Small intestine (tissue), 7 donors: ENCODE results near the gene SAMD5. TPM values are rescaled to one million over a fixed set of nuclear protein-coding genes. Genes with fewer than 3 reads are reported as not detected.

Experiments used
- DNase-seq, 2 donors: peaks; one replicate each; pipeline versions ENCODE4 v3.0.0 to v3.0.0-alpha.2; 2013
- FAIRE-seq: peaks from 2 replicates; lab custom pipeline; 2012; peaks lifted over from hg19 to GRCh38; lab: Jason Lieb, UNC
- H3K27ac ChIP-seq, 3 donors: one replicate each; pipeline ENCODE4 v1.5.1; 2013; ENCODE audit warnings: low read length in 2 of 3, mild to moderate bottlenecking in 2 of 3, control low read depth in 1 of 3, inconsistent platforms in 1 of 3, low read depth in 1 of 3, moderate library complexity in 1 of 3
- H3K27me3 ChIP-seq, 3 donors: one replicate each; pipeline ENCODE4 v1.6.1; 2013; ENCODE audit warnings: low read length in 3 of 3, inconsistent platforms in 1 of 3; ENCODE audit not compliant: control insufficient read depth in 3 of 3, insufficient read depth in 3 of 3
- H3K36me3 ChIP-seq, 3 donors: one replicate each; pipeline ENCODE4 v1.6.1; 2013; ENCODE audit warnings: low read length in 3 of 3, inconsistent platforms in 1 of 3, low read depth in 1 of 3, mild to moderate bottlenecking in 1 of 3, moderate library complexity in 1 of 3; ENCODE audit not compliant: control insufficient read depth in 3 of 3, insufficient read depth in 2 of 3
- H3K4me1 ChIP-seq, 3 donors: one replicate each; pipeline ENCODE4 v1.6.1; 2013; ENCODE audit warnings: low read length in 2 of 3, inconsistent platforms in 1 of 3, low read depth in 1 of 3, mild to moderate bottlenecking in 1 of 3, moderate library complexity in 1 of 3; ENCODE audit not compliant: control insufficient read depth in 3 of 3, insufficient read depth in 2 of 3
- H3K4me3 ChIP-seq, 3 donors: one replicate each; pipeline ENCODE4 v1.5.1; 2013; ENCODE audit warnings: low read length in 3 of 3, control low read depth in 1 of 3, inconsistent platforms in 1 of 3, low read depth in 1 of 3, mild to moderate bottlenecking in 1 of 3, moderate library complexity in 1 of 3
- H3K9me3 ChIP-seq, 2 donors: one replicate each; pipeline ENCODE4 v1.6.1; 2013; ENCODE audit warnings: low read depth in 1 of 2, low read length in 1 of 2; ENCODE audit not compliant: control insufficient read depth in 2 of 2, insufficient read depth in 1 of 2
- WGBS, 3 donors: extraction: QIAGEN DNeasy Blood & Tissue Kit; methylation state at CpG; one replicate each; pipeline ENCODE4 v1.1.7; 2013; 5-methylcytosine and 5-hydroxymethylcytosine counted together
- polyA plus RNA-seq, 4 donors: library from polyadenylated mRNA; stranded (reverse) in 3 of 4; unstranded in 1 of 4; fragments of 200-250 nt in 3 of 4; fragments of 120-200 nt in 1 of 4; gene quantifications; one replicate each; pipeline versions ENCODE4 v1.2.1 to v1.2.3, GENCODE V29; 2013
- donor health status: healthy with polysubstance abuse.
- donor health status: control.
- donor health status: control.
- donor health status: Bipolar disorder and iron deficiency.
- donor health status: healthy.

SAMD5 gene
- polyA plus RNA-seq, 4 donors: 0.67 to 29.7 (median 4.9) TPM

DNA sequence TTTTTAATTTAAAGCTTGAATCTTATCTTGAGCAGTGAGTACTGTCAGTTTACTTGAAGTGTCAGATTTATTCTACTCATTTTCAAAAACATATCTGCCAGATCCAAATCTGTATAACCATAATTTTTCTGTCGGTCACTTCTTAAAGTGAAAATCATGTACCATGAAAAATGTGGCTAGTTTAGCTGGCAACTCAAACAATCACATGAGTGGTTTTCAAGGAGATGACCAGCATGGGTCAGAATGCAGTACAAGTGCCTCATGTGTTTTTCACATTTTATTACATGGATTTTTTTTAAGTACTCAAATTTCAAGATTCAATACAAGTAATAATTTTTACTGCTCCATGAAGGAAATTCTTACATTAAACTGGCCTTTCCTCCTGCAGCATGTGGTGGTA lies 11.0 kb upstream of the SAMD5 start:
- Histone ChIP-seq H3K4me3 (no peak overlapping the region), H3K27ac (no peak overlapping the region), H3K9me3 (no peaks in the 10 kb centered on the region), H3K4me1 (no peaks in the 10 kb centered on the region), H3K36me3 (no peaks in the 10 kb centered on the region), H3K27me3 (no peaks in the 10 kb centered on the region)
- FAIRE-seq (no peak), DNase-seq (no peak)
- WGBS, 3 donors: 93 to 97% (median 93%) methylated on average over 1 of the region's 1 CpG

DNA sequence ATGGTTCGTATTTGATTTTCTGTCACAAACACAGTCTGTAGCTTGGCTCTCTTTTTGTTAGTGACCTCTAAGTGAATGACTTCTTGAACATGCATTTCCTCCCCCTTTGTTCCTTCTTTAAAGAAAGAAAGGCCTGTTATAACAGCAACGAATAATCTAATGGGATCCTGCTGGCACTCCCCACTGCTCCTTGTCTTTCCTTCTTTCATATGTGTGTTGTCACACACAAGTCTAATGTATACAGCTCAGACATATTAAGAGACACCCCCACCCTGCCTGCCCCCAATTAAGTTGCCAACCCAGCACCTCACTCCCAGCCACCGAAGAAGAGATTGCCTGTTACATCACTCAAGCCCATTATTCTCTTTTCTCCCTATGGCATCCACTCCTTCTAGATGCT lies 4.9 kb upstream of the SAMD5 start:
- H3K27ac ChIP-seq: no peak overlapping the region
- peaks cover 0 to 7% (median 0%) of the 10 kb centered on the region in 3 donors for H3K4me1 ChIP-seq
- H3K36me3 ChIP-seq: no peaks in the 10 kb centered on the region
- no peak overlapping the region for H3K4me3 ChIP-seq
- no peak for FAIRE-seq
- 85 to 89% (median 87%) methylated on average over 3 of the region's 3 CpGs for WGBS, 3 donors
- DNase-seq: no peak
- no peaks in the 10 kb centered on the region for H3K9me3 ChIP-seq
- peaks cover 0 to 4% (median 0%) of the 10 kb centered on the region in 3 donors for H3K27me3 ChIP-seq

DNA sequence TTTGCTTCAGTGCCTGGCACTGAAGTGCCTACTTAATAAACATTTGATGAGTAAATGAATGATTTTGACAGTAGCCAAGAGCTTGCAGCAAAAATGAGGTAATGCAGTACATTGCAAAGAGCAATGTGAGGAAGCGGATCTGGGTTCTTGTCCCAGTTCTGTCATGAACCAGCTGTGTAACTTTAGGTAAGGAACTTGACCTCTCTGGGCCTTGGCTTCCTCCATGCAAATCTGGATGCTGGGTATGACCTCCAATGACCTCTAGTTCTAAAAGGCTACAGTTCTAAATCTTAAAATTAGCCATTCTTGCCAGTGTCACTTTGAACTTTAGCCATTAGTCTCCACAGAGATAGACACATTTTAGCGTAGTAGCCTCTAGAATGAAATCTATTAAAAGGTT lies 3.6 kb upstream of the SAMD5 start:
- Histone ChIP-seq H3K4me3 (no peak overlapping the region), H3K9me3 (no peaks in the 10 kb centered on the region), H3K27me3 (peaks cover 0 to 4% (median 0%) of the 10 kb centered on the region in 3 donors), H3K36me3 (no peaks in the 10 kb centered on the region), H3K27ac (no peak overlapping the region), H3K4me1 (peaks cover 0 to 7% (median 0%) of the 10 kb centered on the region in 3 donors)
- no peak for FAIRE-seq
- no peak for DNase-seq
- WGBS, 3 donors: 81 to 93% (median 89%) methylated on average over 2 of the region's 2 CpGs

DNA sequence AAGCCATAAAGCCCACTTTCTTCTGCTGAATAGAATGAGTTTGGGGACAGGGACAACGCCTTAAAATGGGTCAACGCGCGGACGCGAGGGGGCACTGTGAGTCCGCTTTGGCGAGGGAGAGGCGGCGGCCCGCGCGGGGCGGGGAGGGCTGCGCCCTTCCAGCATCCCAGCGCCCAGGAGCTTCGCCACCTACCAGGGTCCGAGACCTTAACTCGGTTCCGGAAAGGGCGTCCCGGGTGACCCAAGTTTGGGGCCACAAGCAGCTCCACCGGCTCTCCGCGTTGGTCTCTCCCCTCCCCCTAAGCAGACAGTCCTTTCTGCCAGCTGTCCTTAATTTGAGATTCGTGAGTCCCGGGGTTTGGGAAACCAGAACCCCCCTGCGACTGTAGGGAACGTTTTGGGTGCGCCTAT lies 1.8 kb upstream of the SAMD5 start:
- DNase-seq (peak; percentile 66 to 80), FAIRE-seq (no peak)
- Histone ChIP-seq H3K9me3 (no peaks in the 10 kb centered on the region), H3K4me3 (peak overlapping the region in 2 of 3 donors; percentile 64 to 88), H3K36me3 (no peaks in the 10 kb centered on the region), H3K4me1 (peaks cover 0 to 7% (median 0%) of the 10 kb centered on the region in 3 donors), H3K27ac (no peak overlapping the region), H3K27me3 (peaks cover 0 to 4% (median 0%) of the 10 kb centered on the region in 3 donors)
- WGBS, 3 donors: 0 to 1% (median 0%) methylated on average over 28 to 30 of the region's 30 CpGs

DNA sequence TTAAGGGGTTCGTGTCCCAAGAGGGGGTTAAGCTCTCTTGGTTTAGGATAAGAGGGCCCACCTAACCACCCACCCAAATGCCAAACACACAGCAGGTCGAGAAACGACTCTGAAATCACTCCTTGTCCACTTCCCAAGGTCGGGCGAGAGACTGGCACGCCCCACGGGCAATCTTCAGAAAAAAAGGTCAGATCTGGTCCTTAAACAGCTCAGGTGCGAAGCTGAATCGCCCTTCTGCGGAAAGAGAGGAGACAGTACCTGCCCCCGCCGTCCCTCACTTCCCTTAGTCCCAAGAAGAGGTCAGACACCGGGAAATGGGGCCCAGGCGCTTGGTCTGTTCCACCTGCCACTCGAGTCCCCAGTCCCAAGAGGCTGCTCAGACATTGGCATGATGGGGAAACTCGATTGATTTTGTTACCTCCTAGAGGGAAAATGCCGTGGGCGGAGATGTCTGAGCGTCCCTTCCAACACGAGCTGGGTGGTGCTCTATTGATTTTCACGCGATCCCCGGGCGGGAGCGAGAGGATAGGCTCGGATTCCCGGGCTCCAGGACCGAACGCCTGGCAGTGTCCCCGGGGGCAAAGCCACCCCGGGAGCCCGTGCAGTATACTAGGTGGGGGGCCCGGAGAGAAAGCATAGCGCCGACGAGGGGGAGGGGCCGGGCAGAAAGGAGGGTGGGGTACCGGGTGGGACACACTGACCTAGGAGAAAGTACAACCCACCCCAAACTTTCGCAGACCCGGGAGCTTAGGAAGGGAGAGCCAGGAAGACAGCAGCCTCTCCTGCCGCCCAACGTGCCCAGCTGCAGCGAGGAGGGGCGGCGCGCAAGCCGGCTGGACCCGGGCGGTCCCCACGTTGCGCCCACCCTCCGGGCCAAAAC lies 1.1 kb upstream of the SAMD5 start:
- 1 to 4% (median 2%) methylated on average over 50 to 52 of the region's 52 CpGs for whole genome bisulfite sequencing, 3 donors
- Histone ChIP-seq H3K36me3 (no peaks in the 10 kb centered on the region), H3K27ac (peak overlapping the region in 2 of 3 donors; percentile 77 to 87), H3K4me3 (peak overlapping the region in 2 of 3 donors; percentile 64 to 88), H3K9me3 (no peaks in the 10 kb centered on the region), H3K4me1 (peaks cover 0 to 7% (median 0%) of the 10 kb centered on the region in 3 donors), H3K27me3 (peaks cover 0 to 4% (median 0%) of the 10 kb centered on the region in 3 donors)
- FAIRE-seq (no peak), DNase-seq (peak; percentile 20 to 62)

DNA sequence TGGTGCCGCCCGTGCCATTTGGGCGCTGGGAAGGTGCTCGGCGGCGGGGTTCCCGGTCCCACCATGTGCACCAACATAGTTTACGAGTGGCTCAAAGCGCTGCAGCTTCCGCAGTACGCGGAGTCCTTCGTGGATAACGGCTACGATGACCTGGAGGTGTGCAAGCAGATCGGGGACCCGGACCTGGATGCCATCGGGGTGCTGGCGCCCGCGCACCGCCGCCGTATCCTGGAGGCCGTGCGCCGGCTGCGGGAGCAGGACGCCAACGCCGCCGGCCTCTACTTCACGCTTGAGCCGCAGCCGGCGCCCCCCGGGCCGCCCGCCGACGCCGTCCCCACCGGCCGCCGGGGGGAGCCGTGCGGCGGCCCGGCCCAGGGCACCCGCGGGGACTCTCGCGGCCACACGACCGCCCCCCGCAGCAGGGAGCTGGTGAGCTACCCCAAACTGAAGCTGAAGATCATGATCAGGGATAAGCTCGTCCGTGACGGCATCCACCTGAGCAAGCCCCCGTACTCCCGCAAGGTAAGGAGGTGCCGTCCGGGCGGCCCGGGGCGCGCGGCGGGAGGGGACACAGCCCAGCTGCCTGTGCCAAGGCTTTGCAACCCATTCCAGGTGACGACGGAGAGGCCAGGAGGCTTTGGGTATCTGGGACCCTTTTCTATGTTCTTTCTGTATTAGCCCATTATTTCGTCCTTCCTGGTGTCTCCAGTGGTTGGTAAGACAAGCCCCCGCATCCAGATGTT lies 547 bp downstream of the SAMD5 start:
- Histone ChIP-seq H3K36me3 (peaks cover 0 to 4% (median 0%) of the 10 kb centered on the region in 3 donors), H3K9me3 (peaks cover 0 to 2% of the 10 kb centered on the region in 2 donors), H3K4me1 (peaks cover 0 to 9% (median 0%) of the 10 kb centered on the region in 3 donors), H3K4me3 (peak overlapping the region in 2 of 3 donors; percentile 64 to 80), H3K27me3 (peaks cover 0 to 2% (median 0%) of the 10 kb centered on the region in 3 donors), H3K27ac (peak overlapping the region in 2 of 3 donors; percentile 74 to 78)
- DNase-seq (peak in 1 of 2 donors; percentile 74), FAIRE-seq (no peak)
- WGBS, 3 donors: 1% methylated on average over 65 to 73 of the region's 73 CpGs

DNA sequence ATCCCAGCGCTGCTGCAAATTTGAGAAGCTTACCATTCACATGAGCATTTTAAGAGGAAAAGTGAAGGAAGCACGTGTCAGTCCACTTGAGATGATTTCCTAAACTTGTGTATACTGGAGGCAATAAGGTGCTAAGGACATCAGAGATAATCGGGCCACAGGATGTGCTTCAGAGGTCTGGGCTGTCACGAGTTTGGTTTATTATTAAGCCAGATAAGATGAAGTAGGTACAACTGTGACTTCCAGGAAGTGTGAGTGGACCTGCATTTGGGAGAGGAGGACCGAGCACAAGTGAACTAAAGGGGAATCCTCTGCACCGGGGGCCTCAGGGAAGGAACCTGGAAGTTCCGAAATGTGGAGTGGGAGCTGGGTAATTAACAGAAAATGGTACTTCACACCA lies 1.4 kb downstream of the SAMD5 start:
- H3K9me3 ChIP-seq: peaks cover 0 to 2% of the 10 kb centered on the region in 2 donors
- no peak for FAIRE-seq
- WGBS, 3 donors: 7 to 14% (median 13%) methylated on average over 7 of the region's 7 CpGs
- peak overlapping the region; percentile 8 to 86 (median 19) for H3K27ac ChIP-seq
- H3K27me3 ChIP-seq: peaks cover 0 to 2% (median 0%) of the 10 kb centered on the region in 3 donors
- peaks cover 0 to 9% (median 0%) of the 10 kb centered on the region in 3 donors for H3K4me1 ChIP-seq
- peak overlapping the region in 2 of 3 donors; percentile 35 to 80 for H3K4me3 ChIP-seq
- DNase-seq: peak; percentile 69 to 92
- H3K36me3 ChIP-seq: peaks cover 0 to 5% (median 0%) of the 10 kb centered on the region in 3 donors
